HG02798 (cell line): ENCODE measurements around the gene TPRKB.
"Not testable (repeated sequence)": the region's sequence is repeated elsewhere in the genome, so short reads cannot be mapped to it uniquely, and the experiment has no call there.

Experiments used
- ATAC-seq: cut with Tn5 transposase; IDR thresholded peaks from one replicate; pipeline ENCODE4 v1.9.1; 2021; ENCODE audit warnings: mild to moderate bottlenecking; ENCODE audit not compliant: unreplicated experiment, poor library complexity

Gene TPRKB

GRCh38 chr2:73736855-73737779, at the start of gene TPRKB:
Gene TPRKB (minus strand): TSS chr2:73737345. CDS start chr2:73734569, 2,776 bp downstream.
- ATAC-seq = peak; percentile 100

- ATAC-seq = not testable (repeated sequence)
These were observed 46.7 kb upstream of the TPRKB start, which contains the start of gene C2orf78 for GRCh38 chr2:73783883-73784282. Gene C2orf78 (plus strand): TSS chr2:73784183. CDS start chr2:73784310, 127 bp downstream.

DNA sequence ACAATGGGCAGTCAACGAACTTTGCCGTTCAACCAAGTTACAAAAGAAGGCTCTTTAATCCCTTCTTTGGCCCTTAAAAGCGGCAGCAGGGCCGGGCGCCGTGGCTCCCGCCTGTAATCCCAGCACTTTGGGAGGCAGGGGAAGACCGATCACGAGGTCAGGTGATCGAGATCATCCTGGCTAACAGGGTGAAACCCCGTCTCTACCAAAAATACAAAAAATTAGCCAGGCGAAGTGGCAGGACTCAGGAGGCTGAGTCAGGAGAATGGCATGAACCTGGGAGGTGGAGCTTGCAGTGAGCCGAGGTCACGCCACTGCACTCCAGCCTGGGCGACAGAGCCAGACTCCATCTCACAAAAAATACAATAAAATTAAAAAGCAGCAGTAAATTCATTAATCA, 46.3 kb upstream of the TPRKB start:
- ATAC-seq = not testable (repeated sequence)

DNA sequence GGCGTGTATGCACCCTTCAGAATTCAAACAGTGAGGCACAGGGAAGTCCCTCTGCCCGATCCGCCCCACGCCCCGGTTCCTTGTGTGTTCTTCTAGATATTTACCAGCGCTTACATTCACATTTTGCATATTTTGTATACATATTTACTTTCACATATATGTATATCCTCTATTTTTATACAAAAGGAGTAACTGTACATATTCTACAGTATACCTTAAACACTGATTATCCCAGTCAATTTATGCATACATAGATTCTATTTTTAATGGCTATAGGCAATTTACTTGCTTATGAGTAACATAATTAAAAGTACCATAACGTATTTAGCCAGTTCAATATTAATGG, 43.1 kb upstream of the TPRKB start:
- no peak for ATAC-seq

DNA sequence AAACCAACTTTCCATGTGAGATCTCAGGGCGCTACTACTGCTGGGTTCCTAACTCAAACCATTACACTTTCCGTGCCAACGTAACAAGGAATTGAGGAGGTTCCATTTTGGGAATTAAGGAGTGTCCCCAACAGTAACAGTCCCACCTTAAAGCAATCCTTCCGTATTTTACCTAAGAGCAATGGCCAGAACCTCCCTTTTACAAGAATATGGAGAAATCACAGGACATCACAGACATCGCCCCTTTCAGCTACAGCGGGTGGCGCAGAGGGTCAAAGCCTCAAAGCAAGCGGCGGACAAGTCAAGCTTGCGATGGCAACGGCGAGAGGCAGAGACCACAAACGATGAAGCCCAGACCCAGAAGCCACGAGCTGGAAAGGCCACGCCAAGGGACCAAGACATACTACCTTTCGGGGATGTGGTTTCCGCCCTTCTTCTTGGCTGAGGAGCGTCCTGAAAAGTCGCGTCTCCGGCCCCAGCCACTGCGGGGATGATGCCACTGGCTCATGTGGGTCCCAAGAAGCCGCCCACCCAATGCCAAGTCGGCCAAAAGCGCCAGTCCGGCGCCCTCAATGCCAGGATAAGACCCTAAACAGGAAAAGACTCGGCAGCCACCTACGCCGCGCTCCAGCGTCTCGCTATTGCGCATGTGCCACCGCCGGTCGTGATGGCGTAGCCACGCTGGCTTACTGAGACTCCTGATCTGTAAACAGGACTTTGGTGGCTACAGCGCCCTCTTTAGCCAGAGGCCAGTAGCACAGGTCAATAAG, 42.5 kb upstream of the TPRKB start, which contains the start of gene DUSP11:
DUSP11 (minus strand) TSS at position 637 of the 770 bp plus-strand sequence; CDS start at position 508, 129 bp downstream.
- peak; percentile 100 for ATAC-seq

GRCh38 chr2:73778867-73779466, 41.8 kb upstream of the TPRKB start:
- ATAC-seq = not testable (repeated sequence)

DNA sequence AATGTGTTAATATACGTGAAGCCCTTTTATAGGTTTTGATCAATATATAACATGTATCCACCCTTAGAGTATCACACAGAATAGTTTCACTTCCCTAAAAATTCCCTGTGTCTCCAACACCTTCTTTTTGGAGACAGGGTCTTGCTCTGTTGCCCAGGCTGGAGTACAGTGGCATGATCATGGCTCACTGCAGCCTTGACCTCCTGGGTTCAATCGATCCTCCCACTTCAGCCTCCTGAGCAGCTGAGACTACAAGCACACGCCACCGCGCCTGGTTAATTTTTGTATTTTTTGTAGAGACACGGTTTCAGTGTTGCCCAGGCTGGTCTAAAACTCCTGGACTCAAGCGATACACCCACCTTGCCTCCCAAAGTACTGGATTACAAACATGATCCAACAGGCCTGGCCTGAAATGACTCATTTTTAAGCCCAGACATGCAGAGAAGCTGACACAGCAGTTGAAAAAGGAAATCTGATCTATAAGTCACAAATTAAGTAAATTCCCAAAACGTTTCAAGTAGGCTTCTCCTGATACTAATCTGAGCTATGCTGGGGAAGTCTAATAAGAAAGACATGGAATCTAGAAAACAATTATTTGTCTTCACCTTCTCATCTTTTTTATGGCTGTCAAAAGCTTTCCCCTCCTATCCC, 39.8 kb upstream of the TPRKB start:
- no peak for ATAC-seq

- ATAC-seq = no peak
These were observed 39.2 kb upstream of the TPRKB start for GRCh38 chr2:73776381-73776780.

GRCh38 chr2:73772819-73773218, 35.7 kb upstream of the TPRKB start:
- ATAC-seq = no peak

- ATAC-seq = no peak
These were observed 33.6 kb upstream of the TPRKB start for GRCh38 chr2:73770725-73771124.

DNA sequence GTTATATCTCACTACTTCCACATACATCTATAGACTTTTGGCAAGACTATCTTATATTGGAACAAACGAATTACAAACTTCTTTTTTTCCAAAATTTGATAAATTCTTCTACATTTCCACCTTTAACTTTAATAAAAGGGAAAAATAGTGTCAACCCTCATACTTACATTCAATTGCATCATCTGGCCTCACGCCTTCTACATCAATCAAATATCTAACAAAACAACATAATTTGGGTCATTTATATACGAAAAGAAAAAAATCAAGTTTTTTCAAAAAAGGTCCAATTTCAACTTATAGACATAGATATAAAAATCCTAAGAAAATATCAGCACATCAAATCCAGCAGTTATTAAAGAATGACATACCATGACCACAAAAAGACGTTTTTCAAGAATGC, 29.8 kb upstream of the TPRKB start:
- ATAC-seq = no peak

DNA sequence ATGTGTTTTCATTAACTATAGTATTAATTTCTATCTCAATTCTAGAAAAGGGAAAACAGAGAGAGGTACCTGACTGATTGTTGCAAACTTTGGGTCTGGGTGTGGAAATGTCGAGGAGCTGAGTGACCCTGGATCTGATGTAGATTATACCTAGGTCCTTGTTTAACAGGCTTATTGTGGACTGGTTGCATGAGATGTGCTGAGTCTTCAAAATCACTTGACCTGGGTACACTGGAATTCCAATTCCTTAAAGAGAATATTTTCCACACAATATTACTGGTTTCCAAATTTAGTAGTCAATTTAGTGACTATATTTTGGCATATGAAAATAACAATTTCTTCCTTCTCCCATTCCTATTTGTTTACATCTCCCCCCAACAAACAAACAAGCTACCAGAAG, 29.2 kb upstream of the TPRKB start:
- ATAC-seq = no peak

- no peak for ATAC-seq
These were observed 27.8 kb upstream of the TPRKB start for GRCh38 chr2:73764945-73765344.

DNA sequence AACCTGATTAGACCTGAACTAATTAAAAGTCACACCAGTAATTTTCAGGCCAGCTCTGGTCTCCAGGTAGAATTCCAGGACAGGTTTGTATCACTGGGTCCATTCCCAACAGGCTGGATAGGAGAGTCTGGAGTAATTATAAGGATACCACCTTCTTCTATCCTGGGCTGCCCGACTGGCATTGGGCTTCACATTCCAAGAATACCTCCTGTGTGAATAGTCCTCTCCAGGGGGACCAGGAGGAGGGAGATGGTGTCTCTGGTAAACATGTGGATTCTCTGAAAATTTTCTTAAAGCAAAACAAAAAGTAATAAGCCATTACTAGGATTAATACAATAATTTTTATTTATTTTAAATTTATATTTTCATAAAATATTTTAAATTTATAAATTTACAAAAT, 25.4 kb upstream of the TPRKB start:
- no peak for ATAC-seq

DNA sequence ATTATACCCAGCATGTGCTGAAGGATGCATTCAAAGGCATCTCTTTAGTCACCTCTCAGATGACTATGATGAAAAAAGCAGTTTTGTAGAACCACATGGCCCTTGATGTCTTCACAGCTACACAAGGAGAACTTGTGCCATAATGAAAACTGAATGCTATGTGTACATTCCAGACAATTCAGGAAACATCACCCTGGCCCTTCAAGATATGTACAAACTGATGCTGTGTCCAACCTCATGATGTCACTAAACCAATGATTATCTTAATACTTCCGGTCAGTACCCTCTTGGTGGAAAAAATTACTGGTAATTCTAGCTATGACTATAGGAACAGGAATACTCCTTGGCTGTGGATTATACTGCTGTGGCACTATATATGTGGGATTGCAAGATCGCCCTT, 22.8 kb upstream of the TPRKB start:
- no peak for ATAC-seq

GRCh38 chr2:73759285-73759764, 22.2 kb upstream of the TPRKB start:
- no peak for ATAC-seq

DNA sequence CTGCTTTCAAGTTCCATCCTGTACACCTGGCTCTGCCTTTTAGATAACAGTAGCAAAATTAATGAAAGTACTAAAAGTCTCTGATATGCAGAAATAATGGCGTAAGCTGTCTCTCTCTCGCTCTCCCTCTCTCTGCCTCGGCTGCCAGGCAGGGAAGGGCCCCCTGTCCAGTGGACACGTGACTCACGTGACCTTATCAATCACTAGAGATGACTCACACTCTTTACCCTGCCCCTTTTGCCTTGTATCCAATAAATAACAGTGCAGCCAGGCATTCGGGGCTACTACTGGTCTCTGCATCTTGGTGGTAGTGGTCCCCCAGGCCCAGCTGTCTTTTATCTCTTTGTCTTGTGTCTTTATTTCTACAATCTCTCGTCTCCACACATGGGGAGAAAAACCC, 17.2 kb upstream of the TPRKB start:
- ATAC-seq = not testable (repeated sequence)

DNA sequence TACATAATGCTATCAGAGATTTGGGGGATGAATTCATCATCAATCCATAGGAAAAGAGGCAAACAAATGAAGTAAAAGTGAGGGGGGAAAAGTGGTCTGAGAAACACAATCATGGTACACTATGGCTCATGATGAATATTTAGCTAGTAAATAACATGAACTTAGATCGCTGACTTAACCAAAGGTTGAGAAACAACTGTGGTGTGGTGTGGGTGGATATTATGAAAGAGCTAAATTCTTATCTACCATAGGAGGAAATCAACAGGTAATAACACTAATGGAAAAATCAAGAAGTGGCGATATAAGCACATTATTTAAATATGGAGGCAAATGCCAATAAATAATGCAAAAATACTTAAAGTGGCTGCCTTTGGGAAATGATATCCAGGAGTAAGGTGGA, 12.2 kb upstream of the TPRKB start:
- no peak for ATAC-seq

DNA sequence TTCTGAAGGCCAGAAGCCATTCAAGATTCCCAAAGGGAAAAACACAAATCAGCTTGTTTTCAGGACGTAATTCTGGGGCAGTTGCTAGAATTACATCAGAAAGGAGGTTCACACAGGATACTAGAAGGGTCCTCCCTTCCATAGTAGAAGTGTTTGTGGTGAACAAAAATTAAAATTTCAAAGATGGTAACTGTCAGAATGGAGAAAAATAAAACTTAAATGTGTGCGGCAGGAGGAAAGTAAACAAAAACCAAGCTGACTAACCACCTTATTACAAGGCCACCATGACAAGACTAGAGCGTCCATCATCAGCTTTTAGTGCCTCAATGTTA, 9.7 kb upstream of the TPRKB start:
- ATAC-seq = no peak
